ENCODE measurements around the gene LRRC8A.

DNA sequence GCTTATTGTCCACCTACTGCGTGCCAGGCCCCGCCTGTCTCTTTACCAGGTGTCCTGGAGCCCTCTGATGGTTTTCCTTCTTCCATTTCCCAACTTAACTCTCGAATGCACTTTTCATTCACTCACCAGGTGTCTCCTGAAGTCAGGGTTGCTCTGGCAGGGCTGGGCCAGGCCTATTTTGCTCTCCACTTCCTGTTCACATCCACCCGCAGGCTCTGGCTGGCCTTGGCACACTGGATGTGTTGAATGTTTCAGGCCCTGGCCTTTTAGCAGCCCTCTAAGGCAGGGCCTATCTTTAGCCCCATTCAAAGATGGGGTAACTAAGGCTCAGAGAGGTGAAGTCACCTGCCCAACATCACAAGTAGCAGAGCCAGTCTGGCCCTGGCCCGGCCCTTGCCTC is 16.4 kb downstream of the LRRC8A start:
- TF ChIP-seq TAF1 (IDR thresholded peaks at IDR 0.05; ENCODE audit: borderline replicate concordance, low read depth, low read length): no peak
- TF ChIP-seq, protein P1, sequence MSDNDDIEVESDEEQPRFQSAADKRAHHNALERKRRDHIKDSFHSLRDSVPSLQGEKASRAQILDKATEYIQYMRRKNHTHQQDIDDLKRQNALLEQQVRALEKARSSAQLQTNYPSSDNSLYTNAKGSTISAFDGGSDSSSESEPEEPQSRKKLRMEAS (IDR thresholded peaks at IDR 0.05; ENCODE audit: low read depth): no peak
- TF ChIP-seq, protein P2, sequence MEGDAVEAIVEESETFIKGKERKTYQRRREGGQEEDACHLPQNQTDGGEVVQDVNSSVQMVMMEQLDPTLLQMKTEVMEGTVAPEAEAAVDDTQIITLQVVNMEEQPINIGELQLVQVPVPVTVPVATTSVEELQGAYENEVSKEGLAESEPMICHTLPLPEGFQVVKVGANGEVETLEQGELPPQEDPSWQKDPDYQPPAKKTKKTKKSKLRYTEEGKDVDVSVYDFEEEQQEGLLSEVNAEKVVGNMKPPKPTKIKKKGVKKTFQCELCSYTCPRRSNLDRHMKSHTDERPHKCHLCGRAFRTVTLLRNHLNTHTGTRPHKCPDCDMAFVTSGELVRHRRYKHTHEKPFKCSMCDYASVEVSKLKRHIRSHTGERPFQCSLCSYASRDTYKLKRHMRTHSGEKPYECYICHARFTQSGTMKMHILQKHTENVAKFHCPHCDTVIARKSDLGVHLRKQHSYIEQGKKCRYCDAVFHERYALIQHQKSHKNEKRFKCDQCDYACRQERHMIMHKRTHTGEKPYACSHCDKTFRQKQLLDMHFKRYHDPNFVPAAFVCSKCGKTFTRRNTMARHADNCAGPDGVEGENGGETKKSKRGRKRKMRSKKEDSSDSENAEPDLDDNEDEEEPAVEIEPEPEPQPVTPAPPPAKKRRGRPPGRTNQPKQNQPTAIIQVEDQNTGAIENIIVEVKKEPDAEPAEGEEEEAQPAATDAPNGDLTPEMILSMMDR (IDR thresholded peaks at IDR 0.05): no peak
- no peak for TF ChIP-seq POLR2AphosphoS5 (IDR thresholded peaks at IDR 0.05; ENCODE audit: low read depth, low read length)
- TF ChIP-seq RAD21 (IDR thresholded peaks at IDR 0.05; ENCODE audit: low read length): no peak
- TF ChIP-seq EP300 (IDR thresholded peaks at IDR 0.05; ENCODE audit: borderline replicate concordance in 1 of 2, low read depth in 1 of 2, low read length in 1 of 2): no peak
- no peak for TF ChIP-seq YY1 (IDR thresholded peaks at IDR 0.05; ENCODE audit: low read depth)
- no peak for TF ChIP-seq RFX5 (IDR thresholded peaks at IDR 0.05; ENCODE audit: low read length)
